ACC112 (cell line): ENCODE results near the gene EFCAB5.
"Not testable (repeated sequence)": the region's sequence is repeated elsewhere in the genome, so short reads cannot be mapped to it uniquely, and the experiment has no call there.

Experiments
- H2AFZ ChIP-seq: fragments of 200-600 bp; sonication (generic); one replicate; pipeline ENCODE4 v1.6.0; 2017; ENCODE audit warnings: antibody characterized with exemption, low read length; ENCODE audit not compliant: unreplicated experiment
- H3K27ac ChIP-seq: fragments of 200-600 bp; sonication (generic); 2 replicates; pipeline ENCODE4 v1.5.1; 2014; ENCODE audit warnings: low read depth, mild to moderate bottlenecking, antibody characterized with exemption, low read length, moderate library complexity
- H3K27me3 ChIP-seq: fragments of 200-600 bp; sonication (generic); 2 replicates; pipeline ENCODE4 v1.6.1; 2014; ENCODE audit warnings: mild to moderate bottlenecking, antibody characterized with exemption, low read length, moderate library complexity, mixed read lengths; ENCODE audit not compliant: insufficient read depth
- H3K36me3 ChIP-seq: fragments of 200-600 bp; sonication (generic); 2 replicates; pipeline ENCODE4 v1.6.1; 2016; ENCODE audit warnings: mild to moderate bottlenecking, antibody characterized with exemption, low read length, moderate library complexity, mixed read lengths; ENCODE audit not compliant: insufficient read depth
- H3K4me1 ChIP-seq: fragments of 200-600 bp; sonication (generic); one replicate; pipeline ENCODE4 v1.6.1; 2016; ENCODE audit warnings: low read length, mixed read lengths; ENCODE audit not compliant: insufficient read depth, unreplicated experiment, control insufficient read depth
- H3K4me3 ChIP-seq: fragments of 200-600 bp; sonication (generic); 2 replicates; pipeline ENCODE4 v1.5.1; 2014; ENCODE audit warnings: mild to moderate bottlenecking, low read depth, low read length
- H3K79me2 ChIP-seq: fragments of 200-600 bp; sonication (generic); one replicate; pipeline ENCODE4 v1.6.0; 2016; ENCODE audit warnings: low read length; ENCODE audit not compliant: control insufficient read depth, unreplicated experiment, insufficient read depth

Gene EFCAB5

GRCh38 chr17:29941334-29941733 is at the start of gene EFCAB5:
Gene EFCAB5, plus strand, starts transcription at chr17:29941634. Its CDS starts 163 bp downstream, at chr17:29941797.
- no peak within 1 kb of the TSS for H3K4me3 ChIP-seq
- no peaks in the 10 kb centered on the region for H3K36me3 ChIP-seq
- H3K27ac ChIP-seq, result no peak within 1 kb of the TSS
- no peaks in the 10 kb centered on the region for H3K27me3 ChIP-seq
- no peak within 1 kb of the TSS for H2AFZ ChIP-seq
- H3K79me2 ChIP-seq, result no peaks in the 10 kb centered on the region
- no peaks in the 10 kb centered on the region for H3K4me1 ChIP-seq

- Histone ChIP-seq H3K27me3 (no peaks in the 10 kb centered on the region), H3K27ac (no peak overlapping the region), H3K4me1 (no peaks in the 10 kb centered on the region), H3K36me3 (peaks cover 4% of the 10 kb centered on the region; the same call in 1 of the 2 replicates), H3K4me3 (no peak overlapping the region), H3K79me2 (peaks cover 11% of the 10 kb centered on the region), H2AFZ (no peak overlapping the region)
These were observed 49.2 kb upstream of the EFCAB5 start for GRCh38 chr17:29892201-29892600.

- H3K27ac ChIP-seq, H3K27me3 ChIP-seq, H3K4me1 ChIP-seq, H3K36me3 ChIP-seq, H2AFZ ChIP-seq, H3K4me3 ChIP-seq: not testable (repeated sequence)
- H3K79me2 ChIP-seq, result peaks cover 12% of the 10 kb centered on the region
These were observed 44.3 kb upstream of the EFCAB5 start for GRCh38 chr17:29897136-29897535.

GRCh38 chr17:29903471-29903870 is 38.0 kb upstream of the EFCAB5 start:
- no peaks in the 10 kb centered on the region for H3K27me3 ChIP-seq
- H3K79me2 ChIP-seq, result peaks cover 28% of the 10 kb centered on the region
- no peaks in the 10 kb centered on the region for H3K36me3 ChIP-seq

GRCh38 chr17:29905086-29905878 is 36.2 kb upstream of the EFCAB5 start:
- H3K79me2 ChIP-seq, result peaks cover 33% of the 10 kb centered on the region
- H3K36me3 ChIP-seq, result no peaks in the 10 kb centered on the region
- H3K4me3 ChIP-seq, result no peak overlapping the region
- H3K27me3 ChIP-seq, result no peaks in the 10 kb centered on the region
- H3K4me1 ChIP-seq, result no peaks in the 10 kb centered on the region
- no peak overlapping the region for H3K27ac ChIP-seq
- H2AFZ ChIP-seq, result no peak overlapping the region

More at GRCh38 chr17:29903471-29903870, 38.0 kb upstream of the EFCAB5 start:
- no peak overlapping the region for H3K27ac ChIP-seq
- H2AFZ ChIP-seq, result no peak overlapping the region
- no peak overlapping the region for H3K4me3 ChIP-seq
- no peaks in the 10 kb centered on the region for H3K4me1 ChIP-seq

- Histone ChIP-seq H3K27ac (no peak overlapping the region), H3K4me3 (no peak overlapping the region), H3K27me3 (no peaks in the 10 kb centered on the region), H3K36me3 (no peaks in the 10 kb centered on the region), H3K79me2 (peaks cover 33% of the 10 kb centered on the region), H3K4me1 (no peaks in the 10 kb centered on the region), H2AFZ (no peak overlapping the region)
These were observed 35.6 kb upstream of the EFCAB5 start for GRCh38 chr17:29905879-29906167.

GRCh38 chr17:29906969-29907368 is 34.5 kb upstream of the EFCAB5 start:
- Histone ChIP-seq H3K4me3 (no peak overlapping the region), H3K27ac (no peak overlapping the region), H3K79me2 (peaks cover 30% of the 10 kb centered on the region)

GRCh38 chr17:29909236-29910003 is 32.0 kb upstream of the EFCAB5 start:
- no peak overlapping the region for H2AFZ ChIP-seq
- no peaks in the 10 kb centered on the region for H3K27me3 ChIP-seq
- H3K79me2 ChIP-seq, result peaks cover 26% of the 10 kb centered on the region
- no peaks in the 10 kb centered on the region for H3K36me3 ChIP-seq
- no peak overlapping the region for H3K27ac ChIP-seq
- H3K4me1 ChIP-seq, result peaks cover 3% of the 10 kb centered on the region
- no peak overlapping the region for H3K4me3 ChIP-seq

More at GRCh38 chr17:29906969-29907368, 34.5 kb upstream of the EFCAB5 start:
- Histone ChIP-seq H3K27me3 (no peaks in the 10 kb centered on the region), H2AFZ (no peak overlapping the region), H3K4me1 (peaks cover under 1% of the 10 kb centered on the region), H3K36me3 (no peaks in the 10 kb centered on the region)

GRCh38 chr17:29911641-29912177 is 29.7 kb upstream of the EFCAB5 start:
- Histone ChIP-seq H3K27ac (no peak overlapping the region), H3K36me3 (no peaks in the 10 kb centered on the region)

GRCh38 chr17:29914819-29915537 is 26.5 kb upstream of the EFCAB5 start:
- Histone ChIP-seq H3K36me3 (no peaks in the 10 kb centered on the region), H3K27ac (no peak overlapping the region), H3K79me2 (peaks cover 32% of the 10 kb centered on the region), H3K27me3 (no peaks in the 10 kb centered on the region), H3K4me3 (no peak overlapping the region), H2AFZ (no peak overlapping the region), H3K4me1 (peaks cover 11% of the 10 kb centered on the region)

More at GRCh38 chr17:29911641-29912177, 29.7 kb upstream of the EFCAB5 start:
- H3K27me3 ChIP-seq, result no peaks in the 10 kb centered on the region
- H3K79me2 ChIP-seq, result peaks cover 24% of the 10 kb centered on the region
- no peak overlapping the region for H2AFZ ChIP-seq
- H3K4me3 ChIP-seq, result no peak overlapping the region
- H3K4me1 ChIP-seq, result peaks cover 3% of the 10 kb centered on the region
